Activated naive CD4-positive, alpha-beta T cell treated with anti-CD3 and anti-CD28 coated beads, Interleukin-2, amount 50 U/mL, for 16 hours (primary cell): Measurements from ENCODE around the gene GFOD1.
"Not testable (repeated sequence)": the region's sequence is repeated elsewhere in the genome, so short reads cannot be mapped to it uniquely, and the experiment has no call there.

Source experiments
- DNase-seq: peaks from one replicate; pipeline ENCODE4 v3.0.0-alpha.2; 2020

The GFOD1 gene

DNA sequence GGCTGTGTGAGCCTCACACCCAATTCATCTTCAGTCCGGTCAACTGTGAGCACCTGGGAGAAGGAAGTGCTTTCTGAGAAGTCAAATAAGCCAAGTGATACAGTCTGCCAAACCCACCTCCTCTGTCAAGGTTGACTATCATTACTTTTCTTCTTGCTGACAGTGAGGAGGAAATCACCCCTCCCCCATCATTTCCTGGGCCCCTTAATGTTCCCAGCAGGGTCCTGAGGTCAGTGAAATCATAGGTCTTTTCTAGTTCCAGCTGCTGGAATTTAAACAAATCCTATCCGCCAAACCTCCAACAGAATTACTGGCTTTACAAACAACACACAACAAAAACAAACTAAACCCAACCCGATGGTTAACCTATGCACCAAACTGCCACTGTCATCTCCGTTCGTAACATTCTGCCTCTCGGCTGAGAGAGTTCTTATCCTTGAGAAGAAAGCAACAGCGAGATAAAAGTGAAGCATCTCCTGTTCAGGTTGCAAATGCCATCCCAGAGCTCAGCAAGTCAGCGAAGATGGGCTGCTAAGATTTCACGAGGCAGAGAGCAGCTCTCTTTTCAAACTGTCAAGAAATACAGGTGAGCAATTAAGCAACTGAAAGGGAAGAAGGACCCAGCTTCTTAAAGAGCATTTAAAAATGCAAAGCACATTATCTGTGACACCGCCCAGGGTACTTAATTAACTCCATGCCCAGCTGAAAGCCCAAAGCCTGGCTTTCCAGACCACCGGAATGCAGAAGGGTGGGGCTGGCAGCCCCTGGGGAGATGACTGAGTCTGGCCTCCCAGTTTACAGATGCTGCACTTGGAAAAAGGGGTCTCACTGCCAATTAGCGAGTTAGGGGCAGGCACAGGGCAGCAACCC is 24.7 kb downstream of the GFOD1 start:
- DNase-seq, result no peak

DNA sequence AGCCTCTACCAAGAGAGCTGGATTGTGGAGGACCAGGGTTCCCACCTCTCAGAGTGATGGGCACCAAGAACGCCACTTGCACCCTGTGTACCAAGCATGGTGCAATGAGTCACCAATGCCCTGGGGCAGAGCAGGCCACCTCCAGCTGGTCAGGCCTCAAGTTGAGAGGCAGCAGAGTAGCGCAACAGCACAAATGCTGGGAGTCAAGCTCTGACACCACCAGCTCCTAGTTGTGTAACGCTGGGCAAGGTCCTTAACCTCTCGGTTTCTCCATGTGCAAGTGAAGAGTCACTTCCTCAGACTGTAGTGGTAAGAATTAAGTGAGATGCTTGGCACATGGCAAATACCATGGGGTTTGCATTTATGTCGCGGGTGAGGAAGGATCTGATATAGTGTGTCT is 25.6 kb downstream of the GFOD1 start:
- no peak for DNase-seq

DNA sequence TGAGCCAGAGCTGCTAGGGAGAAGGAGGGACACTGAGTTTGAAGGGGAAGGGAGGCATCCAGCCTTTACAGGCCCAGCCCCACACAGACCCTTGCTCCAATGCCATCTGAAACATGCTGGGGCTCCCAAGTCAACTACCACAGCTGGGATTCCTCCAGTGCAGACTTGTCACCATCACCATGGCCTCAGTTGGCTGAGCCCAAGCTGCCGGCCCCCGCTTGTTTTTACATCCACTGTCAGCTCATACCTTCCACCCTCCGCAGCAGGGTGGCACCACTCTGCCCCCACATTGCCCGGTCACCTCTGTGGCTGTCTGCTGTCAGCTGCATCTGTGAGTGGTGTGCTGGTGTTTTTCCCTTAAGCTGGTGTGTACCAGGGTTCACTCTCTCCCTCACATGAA is 26.1 kb downstream of the GFOD1 start:
- no peak for DNase-seq

DNA sequence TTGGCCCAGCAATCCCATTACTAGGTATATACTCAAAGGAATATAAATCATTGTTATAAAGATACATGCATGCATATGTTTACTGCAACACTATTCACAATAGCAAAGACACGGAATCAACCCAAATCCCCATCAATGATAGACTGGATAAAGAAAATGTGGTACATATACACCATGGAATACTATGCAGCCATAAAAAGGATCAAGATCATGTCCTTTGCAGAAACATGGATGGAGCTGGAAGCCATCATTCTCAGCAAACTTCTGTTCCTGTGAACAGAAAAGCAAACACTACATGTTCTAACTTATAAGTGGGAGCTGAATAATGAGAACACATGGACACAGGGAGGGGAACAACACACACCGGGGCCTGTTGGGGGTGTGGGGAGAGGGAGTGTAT is 27.1 kb downstream of the GFOD1 start:
- DNase-seq, result not testable (repeated sequence)

DNA sequence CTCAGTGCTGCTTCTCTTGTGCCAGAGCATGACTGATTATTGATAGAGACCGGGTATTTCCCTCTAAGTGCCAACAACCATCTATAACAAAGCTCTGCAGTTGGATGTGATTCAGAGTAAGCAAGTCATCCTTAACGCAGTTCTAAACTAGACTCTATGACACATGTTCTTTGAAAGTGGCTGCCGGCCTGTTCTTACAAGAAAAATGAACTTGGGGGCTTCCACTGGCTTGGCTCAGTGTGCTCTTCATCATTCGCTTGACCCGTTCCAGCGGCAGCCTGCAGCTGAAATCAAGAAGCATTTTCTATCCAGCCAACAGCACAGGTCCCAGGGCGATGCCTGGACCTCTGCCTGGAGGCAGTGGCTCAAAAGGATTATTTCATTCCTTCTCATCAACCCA is 29.8 kb downstream of the GFOD1 start:
- DNase-seq, result no peak

DNA sequence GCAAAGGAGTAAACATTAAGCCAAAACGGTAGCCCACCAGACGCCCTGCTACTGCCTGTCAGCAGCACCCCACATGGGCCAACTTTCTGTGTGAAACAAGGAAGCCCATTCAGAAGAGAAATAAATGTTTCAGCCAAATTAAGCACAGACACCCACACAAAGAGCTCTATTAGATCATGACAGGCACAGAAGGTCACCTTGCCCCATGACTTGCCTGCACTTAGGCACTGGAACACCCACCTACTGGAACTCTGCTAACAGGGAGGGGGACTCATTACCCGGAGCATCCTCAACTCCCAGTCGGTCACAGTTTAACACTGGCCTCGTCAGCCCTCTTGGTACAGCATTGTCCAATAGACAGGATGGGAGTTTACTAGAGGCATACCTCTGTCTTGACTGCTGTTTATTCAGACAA is 31.8 kb downstream of the GFOD1 start:
- DNase-seq, result no peak

DNA sequence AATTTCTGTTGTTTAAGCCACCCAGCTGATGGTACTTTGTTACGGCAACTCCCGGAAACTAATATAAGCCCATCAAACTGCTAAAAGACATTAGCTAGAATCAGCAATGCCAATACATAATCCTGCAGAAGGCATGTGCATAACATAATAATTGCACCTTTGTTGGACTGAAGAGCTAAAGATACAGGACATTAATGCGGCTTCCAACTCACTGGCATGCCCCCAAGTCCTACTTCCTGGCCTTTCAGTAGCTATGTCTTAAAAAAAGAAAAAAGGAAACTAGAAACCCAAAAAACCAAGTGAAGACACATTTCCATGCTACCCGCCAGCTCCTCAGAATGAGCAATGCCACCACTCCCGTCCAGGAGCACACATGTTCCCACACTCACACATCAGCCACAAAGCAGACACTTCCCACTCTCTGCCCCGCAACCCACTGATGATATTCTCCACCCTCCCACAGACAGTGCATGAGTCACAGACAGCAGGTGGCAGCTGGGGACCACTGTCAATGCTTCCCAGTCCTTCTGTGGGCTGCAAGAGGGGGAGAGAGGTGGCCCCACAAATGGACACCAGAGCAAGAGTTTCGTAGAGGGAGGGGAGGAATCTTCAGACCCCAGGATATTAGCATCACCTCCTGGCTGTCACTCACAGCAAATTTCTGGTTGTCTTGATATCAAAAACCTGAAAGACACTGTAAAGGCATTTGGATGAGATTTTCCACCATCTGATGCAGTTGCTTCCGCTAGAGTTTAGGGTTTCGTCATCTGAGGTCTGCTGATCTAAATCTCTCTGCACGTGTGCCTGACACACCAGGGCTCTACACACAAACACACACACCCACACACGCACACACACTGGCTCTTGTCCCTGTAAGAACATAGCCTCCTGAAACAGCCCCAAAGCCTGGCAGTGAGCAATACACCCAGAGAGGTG is 32.8 kb downstream of the GFOD1 start:
- DNase-seq, result peak; percentile 83

DNA sequence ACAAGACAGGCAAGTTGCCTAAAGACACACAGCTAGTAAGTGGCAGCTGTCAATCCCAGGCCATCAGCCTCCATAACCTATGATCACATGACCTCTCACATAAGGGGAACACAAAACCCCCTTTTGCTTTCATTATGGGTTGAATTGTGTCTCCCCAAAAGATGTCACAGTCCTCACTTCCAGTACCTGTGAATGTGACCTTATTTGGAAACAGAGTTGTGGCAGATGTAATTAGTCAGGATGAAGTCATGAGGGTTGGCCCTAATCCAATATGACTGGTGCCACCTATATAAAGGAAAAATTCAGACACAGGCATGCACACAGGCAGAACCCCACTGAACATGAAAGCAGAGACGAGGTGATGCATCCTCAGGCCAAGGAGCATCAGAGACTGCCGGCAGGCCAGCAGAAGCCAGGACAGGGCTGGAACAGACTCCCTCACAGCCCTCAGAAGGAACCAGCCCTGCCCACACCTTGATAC is 33.6 kb downstream of the GFOD1 start:
- DNase-seq, result peak; percentile 40

DNA sequence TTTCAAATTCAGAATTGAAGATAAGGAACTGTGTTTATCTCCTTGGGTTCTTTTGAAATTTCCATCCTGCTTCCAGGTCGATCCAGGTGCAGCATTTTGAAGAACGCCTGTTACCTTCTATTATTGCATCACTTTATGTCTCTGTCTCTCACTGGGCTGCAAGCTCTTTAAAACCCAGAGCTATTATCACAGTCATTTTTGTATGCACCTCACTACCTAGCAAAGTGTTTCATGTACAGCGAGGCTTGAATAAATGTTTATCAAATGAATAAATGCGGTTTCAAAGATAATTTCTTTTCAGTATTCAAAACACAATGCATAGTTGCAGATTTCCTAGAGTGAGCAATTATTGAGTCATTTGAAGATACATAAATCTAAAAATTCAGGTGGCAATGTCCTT is 34.2 kb downstream of the GFOD1 start:
- no peak for DNase-seq

DNA sequence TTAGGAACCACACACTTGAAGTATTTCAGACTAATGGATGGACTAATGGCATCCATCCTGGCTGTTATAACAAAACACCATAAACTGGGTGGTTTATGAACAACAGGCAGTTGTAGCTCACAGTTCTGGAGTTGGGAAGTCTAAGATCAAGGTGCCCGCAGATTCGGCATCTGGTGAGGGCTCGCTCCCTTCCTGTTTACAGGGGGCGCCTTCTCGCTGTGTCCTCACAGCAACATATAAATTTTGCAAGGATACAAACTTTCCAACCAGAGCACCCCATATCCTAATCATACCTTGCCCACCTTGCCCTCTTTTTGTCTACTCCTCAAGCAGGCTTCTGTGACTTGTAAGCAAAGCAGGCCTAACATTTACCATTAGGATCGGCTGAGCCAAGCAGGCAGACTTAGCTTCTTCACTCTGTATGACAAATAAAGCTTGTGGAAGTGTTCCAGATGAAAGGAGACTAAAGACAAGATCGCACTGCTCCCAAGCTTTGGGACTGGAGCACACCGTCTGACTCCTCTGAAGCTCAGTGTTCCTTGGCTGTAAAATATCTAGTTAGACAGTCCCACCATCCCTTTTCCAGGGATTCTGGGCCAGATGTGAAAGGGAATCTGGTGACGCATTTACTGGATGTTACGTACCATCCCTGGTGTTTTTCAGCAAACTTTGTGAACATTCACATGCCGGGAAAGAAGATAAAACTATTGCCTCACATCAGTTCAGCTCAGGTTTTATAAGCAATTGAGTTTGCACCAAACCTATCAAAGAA is 34.9 kb downstream of the GFOD1 start:
- DNase-seq, result no peak

DNA sequence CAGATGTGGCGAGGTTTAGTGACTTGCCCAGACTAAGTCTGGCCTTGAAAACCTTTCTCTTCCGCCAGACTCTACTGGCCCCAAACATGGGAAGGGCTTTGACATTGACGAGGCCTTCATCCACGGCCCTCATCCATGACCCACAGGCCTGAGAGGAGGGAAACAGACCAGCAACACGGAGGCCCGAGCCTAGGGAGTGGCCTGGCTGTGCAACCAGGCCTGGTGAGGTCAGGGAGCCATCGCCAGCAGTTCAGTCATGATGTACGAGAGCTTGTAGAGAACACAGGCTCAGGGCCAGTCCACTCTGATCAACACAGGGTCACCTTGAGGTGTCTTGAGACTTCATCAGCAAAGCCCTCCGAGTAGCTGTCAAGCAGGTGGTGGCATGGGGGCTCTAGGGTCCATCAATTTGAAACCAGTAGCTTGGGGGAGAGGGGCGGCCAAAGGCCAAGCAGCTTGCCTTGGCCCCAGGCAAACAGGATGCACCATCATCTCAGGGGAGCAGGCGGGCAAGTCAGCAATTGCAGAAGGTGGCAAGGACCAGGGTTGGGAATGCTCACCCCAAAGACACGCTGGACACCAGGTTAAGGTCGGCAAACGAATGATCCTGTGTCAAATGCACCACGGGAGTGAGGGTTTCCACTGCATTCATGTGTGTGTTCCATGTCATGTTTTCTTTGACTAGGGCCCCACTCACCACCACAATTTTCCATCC is 36.1 kb downstream of the GFOD1 start:
- no peak for DNase-seq

DNA sequence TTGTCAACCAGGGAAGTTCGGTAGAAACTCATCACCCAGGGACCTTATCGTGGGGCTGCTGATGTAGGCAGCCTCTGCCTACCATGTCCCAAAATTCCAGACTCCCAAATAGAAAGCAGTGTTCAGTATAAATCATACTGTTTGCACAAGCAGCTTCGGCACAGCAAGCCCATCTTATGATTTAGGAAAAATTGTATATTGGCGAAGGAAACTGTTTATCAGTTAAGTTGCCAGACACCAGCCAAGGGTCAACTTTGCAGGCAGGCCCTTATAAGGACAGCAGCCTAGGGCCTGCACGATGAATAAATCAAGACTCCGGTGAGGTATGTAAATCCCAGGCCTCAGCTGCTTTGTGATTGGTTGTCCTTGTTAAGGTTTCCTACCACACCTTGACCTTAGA is 36.8 kb downstream of the GFOD1 start:
- no peak for DNase-seq

DNA sequence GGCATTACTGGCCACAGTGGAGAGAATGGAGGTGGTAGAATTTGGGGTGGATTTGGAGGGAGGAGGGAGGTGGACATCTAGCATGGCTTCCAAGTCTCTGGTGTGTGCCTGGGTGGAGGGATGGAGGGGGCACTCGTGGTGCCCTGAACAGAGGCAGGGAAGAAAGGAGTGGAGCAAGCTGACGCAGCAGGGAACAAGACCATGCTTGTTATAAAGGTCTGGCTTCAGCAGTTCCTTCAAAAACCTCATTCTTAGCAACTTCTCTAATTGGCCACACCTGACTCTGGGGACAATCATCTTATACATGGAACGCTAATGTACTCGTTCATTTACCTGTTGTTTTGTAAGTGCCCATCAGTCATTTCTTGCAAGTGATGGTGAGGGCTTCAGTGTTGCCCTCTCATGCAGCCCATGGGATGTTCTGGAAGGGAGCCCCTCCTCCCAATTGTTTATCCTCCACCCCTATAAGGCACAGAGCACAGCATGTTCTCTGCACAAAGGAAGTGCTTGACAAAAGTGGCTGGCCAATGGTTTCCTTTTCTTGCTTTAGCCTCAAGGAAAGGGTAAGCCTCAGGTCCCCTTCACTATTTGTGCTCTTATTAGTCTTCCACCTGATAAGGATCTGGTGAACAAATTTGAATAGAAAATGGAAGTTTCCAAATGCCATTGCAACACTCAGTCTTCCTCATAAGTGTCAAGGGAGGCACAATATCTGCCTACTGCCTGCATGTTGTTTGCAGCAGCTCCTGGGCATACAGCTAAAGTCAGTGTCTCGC is 39.3 kb downstream of the GFOD1 start:
- DNase-seq, result no peak

DNA sequence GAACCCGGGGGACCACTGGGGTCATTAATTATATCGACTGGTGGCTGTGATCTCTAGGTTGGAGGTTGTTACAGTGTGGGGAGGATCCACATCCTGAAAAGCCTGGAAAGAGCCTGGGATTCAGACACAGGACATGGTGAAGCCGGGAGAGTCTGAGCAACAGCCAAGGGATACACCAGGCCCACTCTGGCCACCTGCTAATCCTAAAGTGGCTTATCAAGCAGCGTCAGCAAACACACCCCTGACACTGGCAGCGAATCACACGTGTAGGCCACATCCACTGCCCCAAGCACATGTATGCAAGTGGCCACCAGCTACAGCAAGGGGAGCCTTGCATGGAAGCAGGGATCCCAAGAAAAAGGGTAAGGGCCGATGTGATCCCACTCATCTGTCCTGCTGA is 41.0 kb downstream of the GFOD1 start:
- DNase-seq, result no peak

DNA sequence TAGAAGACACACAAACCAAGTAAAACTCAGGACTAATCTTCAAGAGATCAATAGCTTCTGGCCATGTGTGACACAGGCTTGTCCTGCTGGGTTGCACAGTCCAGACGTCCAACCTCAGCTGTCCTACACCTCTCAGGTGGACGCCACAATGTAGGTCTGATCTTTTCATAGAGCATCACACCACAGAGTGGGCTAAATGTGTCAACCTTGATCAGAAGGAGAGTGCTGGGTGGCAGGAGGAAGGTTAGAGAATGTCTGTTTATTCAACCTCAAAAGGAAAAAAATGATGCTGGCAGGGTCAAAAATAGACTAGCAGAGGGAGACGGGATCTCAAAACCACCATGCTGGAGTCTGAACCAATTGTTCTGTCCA is 41.7 kb downstream of the GFOD1 start:
- DNase-seq, result no peak

DNA sequence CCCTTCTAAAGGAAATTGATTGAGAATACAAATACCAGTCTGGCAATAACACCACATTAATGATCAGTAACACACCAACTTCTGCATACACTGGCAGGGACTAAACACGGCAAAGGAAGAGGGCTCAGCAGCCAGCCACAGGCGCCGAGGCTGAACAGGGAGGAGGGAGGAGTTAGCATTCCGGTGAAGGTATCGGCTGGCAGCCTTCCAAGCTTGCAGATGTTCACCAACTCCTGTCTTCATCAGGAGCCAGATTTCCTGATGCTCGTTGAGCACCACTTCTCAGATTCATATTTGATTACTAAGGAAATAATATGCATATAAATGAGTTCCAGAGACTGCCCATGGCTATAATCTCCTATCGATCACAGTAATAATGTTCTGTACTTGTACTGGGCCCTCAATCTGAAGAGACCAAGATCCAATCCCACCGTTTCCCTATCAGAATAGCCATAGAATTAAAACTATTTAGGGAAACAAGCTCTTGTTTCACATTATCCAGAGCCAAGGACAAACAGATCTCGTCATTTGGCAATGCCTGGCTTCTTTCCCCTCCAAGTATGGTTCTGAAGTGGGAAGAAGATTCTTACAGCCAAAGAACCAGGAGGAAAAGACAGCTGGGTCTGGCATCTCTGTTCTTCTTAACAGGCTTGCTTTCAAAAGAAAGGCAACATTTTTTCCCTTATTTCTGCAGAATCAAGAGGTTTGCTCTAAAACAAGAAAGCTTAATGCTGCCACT is 42.2 kb downstream of the GFOD1 start:
- DNase-seq, result no peak

DNA sequence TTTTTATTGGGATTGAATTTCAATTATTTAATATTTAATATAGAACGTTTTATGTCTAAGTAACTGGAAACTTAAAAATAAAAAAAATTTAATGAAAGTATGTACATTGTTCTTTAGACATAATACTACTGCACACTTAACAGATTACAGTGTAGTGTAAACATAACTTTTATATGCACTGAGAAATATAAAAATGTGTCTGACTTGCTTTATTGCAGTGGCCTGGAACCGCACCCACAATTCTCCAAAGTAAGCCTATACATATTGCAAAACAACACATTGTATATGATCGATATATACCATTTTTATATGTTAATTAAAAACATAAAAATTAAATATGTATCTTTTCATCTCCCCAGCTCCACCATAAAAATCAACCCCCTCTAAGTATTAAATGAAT is 42.8 kb downstream of the GFOD1 start:
- no peak for DNase-seq

DNA sequence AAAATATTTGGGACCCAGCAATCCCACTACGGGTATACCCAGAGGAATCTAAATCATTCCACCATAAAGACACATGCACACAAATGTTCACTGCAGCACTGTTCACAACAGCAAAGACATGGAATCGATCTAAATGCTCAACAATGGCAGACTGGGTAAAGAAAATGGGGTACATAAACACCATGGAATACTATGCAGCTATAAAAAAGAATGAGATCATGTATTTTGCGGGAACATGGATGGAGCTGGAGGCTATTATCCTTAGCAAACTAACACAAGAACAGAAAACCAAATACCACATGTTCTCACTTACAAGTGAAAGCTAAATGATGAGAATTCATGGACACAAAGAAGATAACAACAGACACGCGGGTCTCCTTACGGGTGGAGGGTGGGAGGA is 43.4 kb downstream of the GFOD1 start:
- DNase-seq, result not testable (repeated sequence)

DNA sequence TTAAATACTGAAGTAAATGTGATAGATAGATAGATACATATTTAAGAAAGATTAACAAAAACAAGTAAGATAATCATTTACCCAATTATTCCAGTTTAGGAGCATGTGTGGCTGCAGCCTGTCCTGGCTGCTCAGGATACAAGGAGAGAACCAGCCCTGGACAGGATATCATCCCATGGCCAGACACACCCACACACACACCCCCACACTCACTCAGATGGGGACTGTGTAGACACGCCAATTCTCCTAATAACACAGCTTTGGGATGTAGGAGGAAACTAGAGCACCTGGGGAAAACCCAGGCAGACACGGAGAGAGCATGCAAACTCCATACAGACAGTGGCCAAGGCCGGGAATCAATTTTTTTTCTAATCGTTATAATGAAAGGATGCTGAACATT is 45.6 kb downstream of the GFOD1 start:
- DNase-seq, result no peak

DNA sequence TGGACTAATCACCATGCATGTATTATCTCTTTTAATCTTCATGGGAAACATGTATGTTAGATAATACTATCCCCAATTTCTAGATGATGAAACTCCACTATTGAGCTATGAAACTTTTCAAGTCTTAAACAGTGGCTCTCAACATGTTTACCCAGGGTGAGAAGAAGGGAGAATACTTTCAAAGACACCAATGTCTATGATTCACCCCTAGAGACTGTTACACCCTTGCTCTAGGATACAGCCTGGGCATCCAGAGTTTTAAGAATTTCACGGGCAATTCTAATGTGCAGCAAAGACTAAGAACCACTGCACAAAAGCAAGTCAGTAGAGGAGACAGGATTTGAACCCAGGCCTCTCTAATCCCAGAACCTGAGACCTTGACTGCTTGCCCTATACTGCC is 47.8 kb downstream of the GFOD1 start:
- DNase-seq, result no peak

DNA sequence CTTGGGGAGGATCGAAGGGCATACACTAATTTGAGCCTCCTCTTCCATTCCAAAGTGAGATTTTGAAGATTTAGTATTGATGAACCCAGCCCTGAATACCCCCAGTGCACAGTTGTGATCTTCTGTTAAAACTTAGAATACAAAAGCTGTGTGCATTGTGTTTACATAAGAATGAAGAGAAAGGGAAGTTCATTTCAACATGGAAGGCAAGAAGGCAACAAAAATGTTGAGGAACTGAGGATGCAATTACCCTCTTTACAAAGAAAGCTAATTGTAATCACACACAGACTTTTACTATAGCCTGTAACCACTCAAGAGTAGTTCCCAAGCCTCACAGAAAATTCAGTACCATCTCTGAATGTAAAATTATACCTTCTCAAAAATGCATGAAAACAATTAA is 49.3 kb downstream of the GFOD1 start:
- no peak for DNase-seq
